SJCRH30 (cell line): ENCODE data around the gene CREB5. TPM values are rescaled to one million over a fixed set of nuclear protein-coding genes. Genes with fewer than 3 reads are reported as not detected.

Source experiments
- DNase-seq, 2 experiments: peaks; one replicate each; pipeline ENCODE4 v3.0.0-alpha.2; 2015 to 2020
- H3K27ac ChIP-seq: fragments of 250-450 bp; sonication (Bioruptor Pico); 2 replicates; pipeline ENCODE4 v1.5.1; 2020; ENCODE audit warnings: mild to moderate bottlenecking, moderate library complexity
- H3K27me3 ChIP-seq: fragments of 250-450 bp; sonication (Bioruptor Pico); 2 replicates; pipeline ENCODE4 v1.5.1; 2020; ENCODE audit warnings: mild to moderate bottlenecking, moderate library complexity
- H3K36me3 ChIP-seq: fragments of 250-450 bp; sonication (Bioruptor Pico); 2 replicates; pipeline ENCODE4 v1.5.1; 2020; ENCODE audit warnings: mild to moderate bottlenecking, moderate library complexity
- H3K4me1 ChIP-seq: fragments of 250-450 bp; sonication (Bioruptor Pico); 2 replicates; pipeline ENCODE4 v1.5.1; 2020; ENCODE audit warnings: mild to moderate bottlenecking, moderate library complexity
- H3K4me3 ChIP-seq: fragments of 250-450 bp; sonication (Bioruptor Pico); 2 replicates; pipeline ENCODE4 v1.5.1; 2020; ENCODE audit warnings: mild to moderate bottlenecking, moderate library complexity
- H3K9me3 ChIP-seq: fragments of 250-450 bp; sonication (Bioruptor Pico); replicated peaks from 2 replicates; pipeline ENCODE4 v1.5.1; 2020; ENCODE audit warnings: mild to moderate bottlenecking, moderate library complexity
- total RNA-seq: library from RNA; depleted of rRNA; stranded (reverse); fragments of >200 nt; shearing (Covaris generic); gene quantifications from 2 replicates; pipeline ENCODE4 v1.2.3, GENCODE V29; 2014

The CREB5 gene
- total RNA-seq, 1 experiment from 2014 or later = 20.8 TPM

GRCh38 chr7:28516390-28517172, 104.3 kb downstream of the CREB5 start:
- Histone ChIP-seq H3K36me3 (no peaks in the 10 kb centered on the region), H3K27me3 (no peaks in the 10 kb centered on the region), H3K9me3 (no peaks in the 10 kb centered on the region; the same call in 1 of the 2 replicates), H3K27ac (no peak overlapping the region), H3K4me1 (peaks cover 22% of the 10 kb centered on the region), H3K4me3 (no peak overlapping the region)
- DNase-seq = peak; percentile 26 to 56

- DNase-seq = no peak
- H3K4me3 ChIP-seq = no peak overlapping the region
- H3K36me3 ChIP-seq = no peaks in the 10 kb centered on the region
- H3K9me3 ChIP-seq = no peaks in the 10 kb centered on the region; the same call in 1 of the 2 replicates
- no peak overlapping the region for H3K27ac ChIP-seq
- H3K4me1 ChIP-seq = peaks cover 22% of the 10 kb centered on the region
- H3K27me3 ChIP-seq = no peaks in the 10 kb centered on the region
These were observed 104.9 kb downstream of the CREB5 start for GRCh38 chr7:28517206-28517605.

DNA sequence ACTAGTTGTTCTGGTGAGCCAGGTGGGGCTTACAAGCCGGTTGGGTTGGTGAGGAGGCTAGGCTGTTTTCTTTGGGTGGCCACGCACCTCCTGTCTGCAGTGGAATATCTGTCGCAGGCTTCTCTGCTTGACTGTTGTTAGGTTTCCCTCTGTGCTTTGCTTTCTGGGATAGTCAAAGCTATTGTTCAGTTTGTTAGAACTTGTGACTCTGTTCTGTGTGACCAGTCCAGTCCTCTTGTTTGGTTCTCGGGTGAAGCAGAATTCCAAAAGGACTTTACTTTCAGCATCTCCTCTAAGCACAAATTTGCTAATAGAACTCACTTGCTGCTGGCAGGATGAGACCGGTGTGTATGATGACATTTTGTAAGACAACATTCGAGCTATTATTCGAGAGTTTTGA, 105.3 kb downstream of the CREB5 start:
- Histone ChIP-seq H3K9me3 (no peaks in the 10 kb centered on the region; the same call in 1 of the 2 replicates), H3K4me3 (no peak overlapping the region), H3K27ac (no peak overlapping the region), H3K27me3 (no peaks in the 10 kb centered on the region), H3K36me3 (no peaks in the 10 kb centered on the region), H3K4me1 (peaks cover 21% of the 10 kb centered on the region)
- no peak for DNase-seq

GRCh38 chr7:28520074-28521015, 108.0 kb downstream of the CREB5 start:
- no peaks in the 10 kb centered on the region for H3K27me3 ChIP-seq
- no peak overlapping the region for H3K4me3 ChIP-seq
- H3K9me3 ChIP-seq = no peaks in the 10 kb centered on the region
- H3K4me1 ChIP-seq = peaks cover 8% of the 10 kb centered on the region
- no peak overlapping the region for H3K27ac ChIP-seq
- DNase-seq = peak in 1 of 2 experiments; percentile 31
- no peaks in the 10 kb centered on the region for H3K36me3 ChIP-seq

- DNase-seq = no peak
- Histone ChIP-seq H3K27me3 (no peaks in the 10 kb centered on the region), H3K27ac (no peak overlapping the region), H3K36me3 (no peaks in the 10 kb centered on the region), H3K9me3 (no peaks in the 10 kb centered on the region), H3K4me3 (no peak overlapping the region), H3K4me1 (peaks cover 5% of the 10 kb centered on the region; the same call in 1 of the 2 replicates)
These were observed 112.7 kb downstream of the CREB5 start for GRCh38 chr7:28524978-28525377.

DNA sequence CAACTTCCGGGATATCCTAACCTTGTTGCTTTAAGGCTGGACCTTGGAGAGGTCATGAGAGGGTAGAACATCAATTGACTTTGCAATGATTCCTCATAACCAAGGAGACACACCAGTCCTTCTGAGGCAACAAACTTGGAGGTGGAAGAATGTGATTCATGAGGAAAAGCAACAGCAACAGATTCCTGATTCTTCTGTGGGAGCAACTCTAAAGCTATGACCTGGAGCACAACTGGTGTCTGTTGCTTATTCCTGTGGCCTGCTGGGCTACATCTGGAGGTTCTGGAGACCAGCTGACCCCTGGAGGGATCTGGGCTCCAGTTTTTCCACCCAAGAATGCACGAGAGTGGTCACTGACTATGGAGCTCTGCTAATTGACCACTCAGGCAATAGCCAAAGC, 116.6 kb downstream of the CREB5 start:
- H3K4me1 ChIP-seq = peaks cover 4% of the 10 kb centered on the region
- no peak for DNase-seq
- peaks cover 10% of the 10 kb centered on the region for H3K9me3 ChIP-seq
- no peaks in the 10 kb centered on the region for H3K27me3 ChIP-seq
- no peak overlapping the region for H3K27ac ChIP-seq
- no peak overlapping the region for H3K4me3 ChIP-seq
- no peaks in the 10 kb centered on the region for H3K36me3 ChIP-seq

GRCh38 chr7:28529755-28530154, 117.4 kb downstream of the CREB5 start:
- Histone ChIP-seq H3K4me3 (no peak overlapping the region), H3K27me3 (no peaks in the 10 kb centered on the region), H3K9me3 (peaks cover 10% of the 10 kb centered on the region), H3K27ac (no peak overlapping the region), H3K36me3 (no peaks in the 10 kb centered on the region), H3K4me1 (peaks cover 7% of the 10 kb centered on the region)
- DNase-seq = no peak

DNA sequence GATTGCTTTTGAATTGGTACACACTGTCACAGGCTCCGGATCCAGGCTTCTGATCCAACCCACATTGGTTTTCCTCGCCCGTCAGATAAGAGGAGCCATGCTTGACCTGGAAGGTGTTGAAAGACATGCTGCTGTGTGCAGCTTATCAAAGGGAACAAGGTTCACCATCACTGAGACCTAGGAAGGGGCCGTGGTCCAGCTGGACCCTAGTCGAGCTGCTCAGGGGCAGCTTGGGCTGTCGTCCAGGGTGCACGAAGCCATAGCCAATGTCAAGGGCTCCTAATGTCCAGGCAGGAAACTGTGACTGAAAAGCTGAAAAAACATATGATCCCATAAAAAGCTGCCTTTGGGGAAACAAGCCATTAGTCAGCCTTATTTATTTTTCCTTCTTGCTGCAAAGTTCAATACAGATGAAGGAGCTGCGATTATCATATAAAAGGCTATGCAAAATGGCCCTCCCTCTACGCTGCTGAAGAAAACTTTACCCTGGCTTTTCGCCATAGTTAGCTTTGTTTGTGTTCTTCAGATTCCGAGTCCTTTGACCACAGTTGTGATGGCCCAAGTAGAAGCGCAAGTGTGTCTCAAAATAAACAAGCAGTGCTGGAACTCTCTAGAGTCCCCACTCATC, 118.0 kb downstream of the CREB5 start:
- Histone ChIP-seq H3K27me3 (no peaks in the 10 kb centered on the region), H3K4me3 (no peak overlapping the region), H3K36me3 (no peaks in the 10 kb centered on the region), H3K27ac (no peak overlapping the region), H3K4me1 (peaks cover 7% of the 10 kb centered on the region), H3K9me3 (peaks cover 10% of the 10 kb centered on the region)
- DNase-seq = no peak

GRCh38 chr7:28530803-28531175, 118.5 kb downstream of the CREB5 start:
- H3K9me3 ChIP-seq = peaks cover 10% of the 10 kb centered on the region
- DNase-seq = no peak
- no peak overlapping the region for H3K4me3 ChIP-seq
- H3K36me3 ChIP-seq = no peaks in the 10 kb centered on the region
- H3K27ac ChIP-seq = no peak overlapping the region
- peaks cover 7% of the 10 kb centered on the region for H3K4me1 ChIP-seq
- H3K27me3 ChIP-seq = no peaks in the 10 kb centered on the region

DNA sequence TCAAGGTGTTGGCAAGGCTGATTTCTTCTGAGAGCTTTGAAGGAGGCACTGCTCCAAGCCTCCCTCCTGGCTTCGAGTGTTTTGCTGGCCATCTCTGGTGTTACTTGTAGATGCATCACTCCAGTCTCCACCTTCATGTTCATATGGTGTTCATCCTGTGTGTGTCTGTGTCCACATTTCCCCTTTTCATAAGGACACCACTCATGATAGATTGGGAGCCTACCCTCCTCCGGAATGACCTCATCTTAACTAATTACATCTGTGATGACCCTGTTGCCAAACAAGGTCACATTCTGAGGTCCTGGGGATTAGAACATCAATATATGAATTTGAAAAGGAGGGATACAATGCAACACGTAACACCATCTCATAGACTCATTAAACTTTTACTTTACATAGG, 119.0 kb downstream of the CREB5 start:
- Histone ChIP-seq H3K4me1 (peaks cover 7% of the 10 kb centered on the region), H3K36me3 (no peaks in the 10 kb centered on the region)

DNA sequence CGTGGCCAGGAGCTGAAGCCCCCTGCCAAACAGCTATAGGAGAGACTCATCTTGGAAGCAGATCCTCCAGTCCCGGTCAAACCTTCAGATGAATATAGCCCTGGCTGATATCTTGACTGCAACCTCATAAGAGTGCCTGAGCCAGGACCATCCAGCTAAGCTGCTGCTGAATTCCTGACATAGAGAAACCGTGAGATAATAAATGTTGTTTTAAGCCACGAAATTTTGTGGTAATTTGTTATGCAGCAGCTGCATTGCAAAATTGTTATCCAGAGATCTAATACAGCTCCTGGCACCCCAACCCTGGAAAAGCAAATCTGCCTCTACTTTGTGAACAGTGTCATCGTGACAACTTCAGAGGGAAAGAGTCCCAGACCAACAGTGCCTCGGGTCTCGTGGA, 119.9 kb downstream of the CREB5 start:
- peak; percentile 27 to 43 for DNase-seq

More for the DNA sequence above, 119.0 kb downstream of the CREB5 start:
- Histone ChIP-seq H3K27ac (no peak overlapping the region), H3K27me3 (no peaks in the 10 kb centered on the region), H3K4me3 (no peak overlapping the region), H3K9me3 (peaks cover 10% of the 10 kb centered on the region)
- no peak for DNase-seq

GRCh38 chr7:28533267-28533666, 120.9 kb downstream of the CREB5 start:
- DNase-seq = no peak

More for the DNA sequence above, 119.9 kb downstream of the CREB5 start:
- no peaks in the 10 kb centered on the region for H3K36me3 ChIP-seq
- H3K4me3 ChIP-seq = no peak overlapping the region
- no peaks in the 10 kb centered on the region for H3K27me3 ChIP-seq
- H3K9me3 ChIP-seq = peaks cover 10% of the 10 kb centered on the region
- H3K27ac ChIP-seq = no peak overlapping the region
- H3K4me1 ChIP-seq = peaks cover 7% of the 10 kb centered on the region

GRCh38 chr7:28533731-28534531, 121.6 kb downstream of the CREB5 start:
- DNase-seq = peak; percentile 17 to 61

More at GRCh38 chr7:28533267-28533666, 120.9 kb downstream of the CREB5 start:
- H3K4me1 ChIP-seq = peaks cover 7% of the 10 kb centered on the region
- H3K27ac ChIP-seq = no peak overlapping the region
- H3K27me3 ChIP-seq = no peaks in the 10 kb centered on the region
- H3K36me3 ChIP-seq = no peaks in the 10 kb centered on the region
- peaks cover 10% of the 10 kb centered on the region for H3K9me3 ChIP-seq
- no peak overlapping the region for H3K4me3 ChIP-seq

DNA sequence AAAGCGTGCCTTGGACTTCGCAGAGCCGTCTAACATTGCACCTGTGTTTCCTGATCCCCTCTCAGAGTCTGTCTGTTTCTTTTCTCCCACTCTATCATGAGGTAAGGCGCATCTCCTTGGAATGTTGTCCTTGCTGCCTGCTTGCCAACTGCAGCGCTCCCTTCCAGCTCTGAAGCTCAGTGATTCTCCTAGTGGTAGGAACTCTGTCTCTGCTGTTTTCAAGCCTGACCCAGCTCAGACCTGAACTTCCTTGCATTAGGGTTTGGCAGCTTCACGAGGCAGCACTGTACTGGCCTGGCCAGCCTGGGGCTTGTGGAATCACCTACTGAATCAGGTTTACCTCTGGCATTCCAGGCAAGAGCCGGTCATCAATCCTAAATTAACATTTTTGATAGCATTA, 123.9 kb downstream of the CREB5 start:
- Histone ChIP-seq H3K36me3 (no peaks in the 10 kb centered on the region), H3K4me1 (peaks cover 7% of the 10 kb centered on the region), H3K27ac (no peak overlapping the region), H3K27me3 (no peaks in the 10 kb centered on the region), H3K4me3 (no peak overlapping the region), H3K9me3 (peaks cover 10% of the 10 kb centered on the region)
- DNase-seq = no peak

More at GRCh38 chr7:28533731-28534531, 121.6 kb downstream of the CREB5 start:
- H3K27ac ChIP-seq = no peak overlapping the region
- peaks cover 10% of the 10 kb centered on the region for H3K9me3 ChIP-seq
- no peaks in the 10 kb centered on the region for H3K36me3 ChIP-seq
- no peaks in the 10 kb centered on the region for H3K27me3 ChIP-seq
- H3K4me1 ChIP-seq = peaks cover 7% of the 10 kb centered on the region
- H3K4me3 ChIP-seq = no peak overlapping the region
